IPS-20b (cell line): Measurements from ENCODE around the gene PARP15.
A peak's percentile ranks its signal among the peaks of the same experiment; 100 is the strongest.
"Not testable (repeated sequence)": the region's sequence is repeated elsewhere in the genome, so short reads cannot be mapped to it uniquely, and the experiment has no call there.

ENCODE experiments used
- H3K27ac ChIP-seq: one replicate; pipeline ENCODE4 v1.5.1; 2013; ENCODE audit warnings: low read length
- H3K27me3 ChIP-seq: 2 replicates; pipeline ENCODE4 v1.6.1; 2013; ENCODE audit warnings: mild to moderate bottlenecking, low read length, inconsistent platforms; ENCODE audit not compliant: insufficient read depth
- H3K36me3 ChIP-seq: 2 replicates; pipeline ENCODE4 v1.6.1; 2013; ENCODE audit warnings: low read depth, mild to moderate bottlenecking, inconsistent platforms, low read length, moderate library complexity; ENCODE audit not compliant: insufficient read depth
- H3K4me1 ChIP-seq: 2 replicates; pipeline ENCODE4 v1.6.1; 2013; ENCODE audit warnings: mild to moderate bottlenecking, control low read depth, inconsistent platforms, low read length, moderate library complexity; ENCODE audit not compliant: insufficient read depth
- H3K4me3 ChIP-seq: 2 replicates; pipeline ENCODE4 v1.5.1; 2013; ENCODE audit warnings: mild to moderate bottlenecking, low read length, inconsistent platforms
- H3K9ac ChIP-seq: 2 replicates; pipeline ENCODE4 v1.6.1; 2013; ENCODE audit warnings: low read depth, mild to moderate bottlenecking, inconsistent platforms, low read length, moderate library complexity
- H3K9me3 ChIP-seq: 2 replicates; pipeline ENCODE4 v1.6.1; 2013; ENCODE audit warnings: mild to moderate bottlenecking, low read depth, low read length, inconsistent platforms; ENCODE audit not compliant: insufficient read depth

The PARP15 gene

DNA sequence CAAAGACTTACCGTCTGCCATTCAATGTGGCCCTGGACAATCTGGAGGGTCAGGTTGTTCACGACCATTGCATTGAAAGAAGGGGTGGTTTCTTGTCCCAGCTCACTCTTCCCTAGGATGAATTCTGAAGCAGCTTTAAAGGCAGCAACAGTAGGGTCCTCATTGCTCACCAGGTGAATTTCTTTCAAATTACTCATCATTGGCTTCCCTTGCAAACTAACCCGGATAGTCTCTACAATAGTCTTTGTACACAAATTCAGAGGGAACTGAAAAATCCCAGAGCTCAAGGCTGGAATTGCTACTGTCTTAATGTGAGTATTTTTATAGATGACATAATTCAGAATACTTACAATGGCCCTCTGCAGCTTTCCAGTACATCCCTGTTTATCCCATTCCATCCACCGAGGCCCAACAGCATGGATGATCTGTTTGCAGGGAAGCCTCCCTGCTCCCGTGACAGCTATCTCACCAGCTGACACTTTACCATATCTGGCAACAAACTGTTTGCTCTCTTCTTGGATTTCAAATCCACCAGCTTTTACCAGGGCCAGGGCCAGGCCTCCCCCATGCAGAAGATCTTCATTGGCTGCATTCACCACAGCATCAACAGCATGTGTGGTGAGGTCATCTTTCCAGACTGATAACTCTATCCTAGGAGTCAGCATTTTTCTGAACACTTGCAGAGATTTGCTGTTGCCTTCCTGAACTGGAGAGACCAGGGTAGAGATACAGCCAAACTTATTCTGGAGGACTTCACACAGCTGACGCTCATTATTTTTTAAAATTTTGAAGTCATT, 22.0 kb upstream of the PARP15 start:
- no peaks in the 10 kb centered on the region; the same call in 1 of the 2 replicates for H3K4me1 ChIP-seq
- H3K9me3 ChIP-seq: no peaks in the 10 kb centered on the region
- no peak overlapping the region for H3K4me3 ChIP-seq
- H3K27me3 ChIP-seq: no peaks in the 10 kb centered on the region
- H3K36me3 ChIP-seq: no peaks in the 10 kb centered on the region
- H3K9ac ChIP-seq: no peak overlapping the region
- no peak overlapping the region for H3K27ac ChIP-seq

DNA sequence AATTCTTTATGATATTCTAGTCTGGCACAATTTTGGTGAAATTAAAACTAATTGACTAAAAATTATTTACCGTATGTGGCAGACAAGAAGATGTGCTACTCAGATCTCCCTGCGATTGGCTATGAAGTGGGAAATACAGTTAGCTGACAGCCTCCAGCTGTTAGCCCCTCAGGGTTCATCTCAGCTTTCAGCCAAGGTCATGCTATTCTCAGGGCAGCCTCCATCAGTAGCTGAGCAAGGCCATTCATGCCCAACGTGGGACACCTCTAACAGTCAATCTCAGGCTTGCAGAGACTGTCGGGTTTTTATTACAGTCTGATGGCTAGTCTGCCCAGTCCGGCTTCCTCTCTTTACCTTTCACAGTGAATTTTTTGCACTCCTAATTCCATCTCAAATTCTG, 20.1 kb upstream of the PARP15 start:
- no peaks in the 10 kb centered on the region for H3K9me3 ChIP-seq
- H3K27me3 ChIP-seq: no peaks in the 10 kb centered on the region
- H3K9ac ChIP-seq: no peak overlapping the region
- no peak overlapping the region for H3K4me3 ChIP-seq
- H3K4me1 ChIP-seq: no peaks in the 10 kb centered on the region; the same call in 1 of the 2 replicates
- H3K36me3 ChIP-seq: no peaks in the 10 kb centered on the region
- H3K27ac ChIP-seq: no peak overlapping the region

DNA sequence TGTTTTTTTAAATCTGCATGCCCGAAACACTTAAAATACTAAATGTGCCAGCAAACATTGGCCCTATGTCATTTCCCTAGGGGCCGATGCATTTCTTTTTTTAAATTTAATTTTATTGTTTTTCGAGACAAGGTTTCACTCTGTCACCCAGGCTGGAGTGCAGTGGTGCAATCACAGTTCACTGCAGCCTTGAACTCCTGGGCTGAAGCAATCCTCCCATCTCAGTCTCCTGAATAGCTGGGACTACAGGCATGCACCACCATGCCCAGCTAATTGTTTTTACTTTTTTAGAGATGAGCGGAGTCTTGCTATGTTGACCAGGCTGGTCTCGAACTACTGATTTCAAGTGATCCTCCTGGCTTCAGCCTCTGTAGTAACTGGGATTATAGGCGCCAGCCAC, 18.8 kb upstream of the PARP15 start:
- Histone ChIP-seq H3K27ac (no peak overlapping the region), H3K9me3 (no peaks in the 10 kb centered on the region), H3K9ac (no peak overlapping the region), H3K36me3 (no peaks in the 10 kb centered on the region), H3K4me3 (no peak overlapping the region), H3K27me3 (peaks cover 4% of the 10 kb centered on the region; the same call in 1 of the 2 replicates), H3K4me1 (no peaks in the 10 kb centered on the region; the same call in 1 of the 2 replicates)

DNA sequence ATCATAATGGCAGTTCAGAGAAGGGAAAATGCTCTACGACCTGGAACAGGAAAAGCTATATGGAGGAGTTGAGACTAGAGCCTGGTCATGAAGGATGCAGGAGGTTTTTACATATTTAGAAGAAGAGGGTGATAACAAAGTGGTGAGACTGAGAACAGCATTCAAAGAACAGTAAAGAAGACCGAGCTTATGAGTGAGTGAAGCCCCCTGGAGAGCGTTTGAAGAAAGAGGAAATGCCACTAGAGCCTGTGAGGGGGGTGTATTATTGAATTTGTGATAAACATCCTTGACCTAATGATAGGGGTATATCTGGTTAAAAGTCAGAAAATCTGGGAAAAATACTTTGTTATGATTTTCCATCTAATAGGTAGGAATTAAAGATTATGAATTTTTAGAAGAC, 17.5 kb upstream of the PARP15 start:
- Histone ChIP-seq H3K27ac (no peak overlapping the region), H3K4me1 (peaks cover 2% of the 10 kb centered on the region; the same call in 1 of the 2 replicates), H3K36me3 (no peaks in the 10 kb centered on the region), H3K4me3 (no peak overlapping the region), H3K9ac (no peak overlapping the region), H3K9me3 (no peaks in the 10 kb centered on the region), H3K27me3 (peaks cover 15% of the 10 kb centered on the region; the same call in 1 of the 2 replicates)

DNA sequence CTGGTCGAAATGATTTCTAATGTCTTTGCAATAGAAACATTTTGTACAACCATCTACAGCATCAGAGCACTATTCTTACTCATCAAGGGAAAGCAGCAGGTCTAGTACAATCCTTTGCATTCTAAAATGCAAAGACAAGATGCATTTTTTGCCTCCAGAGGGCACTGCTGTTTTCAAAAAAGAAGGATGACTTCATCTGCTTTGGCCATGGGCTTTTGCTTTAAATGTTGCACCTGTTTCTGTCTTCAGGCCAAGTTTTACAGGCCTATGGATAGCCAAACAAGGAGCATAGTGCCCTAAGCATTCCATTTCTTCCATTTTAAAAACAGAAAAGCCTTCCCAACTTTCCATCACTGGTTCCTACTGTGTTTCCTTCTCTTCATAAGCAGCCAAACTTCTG, 16.8 kb upstream of the PARP15 start:
- H3K9ac ChIP-seq: no peak overlapping the region

DNA sequence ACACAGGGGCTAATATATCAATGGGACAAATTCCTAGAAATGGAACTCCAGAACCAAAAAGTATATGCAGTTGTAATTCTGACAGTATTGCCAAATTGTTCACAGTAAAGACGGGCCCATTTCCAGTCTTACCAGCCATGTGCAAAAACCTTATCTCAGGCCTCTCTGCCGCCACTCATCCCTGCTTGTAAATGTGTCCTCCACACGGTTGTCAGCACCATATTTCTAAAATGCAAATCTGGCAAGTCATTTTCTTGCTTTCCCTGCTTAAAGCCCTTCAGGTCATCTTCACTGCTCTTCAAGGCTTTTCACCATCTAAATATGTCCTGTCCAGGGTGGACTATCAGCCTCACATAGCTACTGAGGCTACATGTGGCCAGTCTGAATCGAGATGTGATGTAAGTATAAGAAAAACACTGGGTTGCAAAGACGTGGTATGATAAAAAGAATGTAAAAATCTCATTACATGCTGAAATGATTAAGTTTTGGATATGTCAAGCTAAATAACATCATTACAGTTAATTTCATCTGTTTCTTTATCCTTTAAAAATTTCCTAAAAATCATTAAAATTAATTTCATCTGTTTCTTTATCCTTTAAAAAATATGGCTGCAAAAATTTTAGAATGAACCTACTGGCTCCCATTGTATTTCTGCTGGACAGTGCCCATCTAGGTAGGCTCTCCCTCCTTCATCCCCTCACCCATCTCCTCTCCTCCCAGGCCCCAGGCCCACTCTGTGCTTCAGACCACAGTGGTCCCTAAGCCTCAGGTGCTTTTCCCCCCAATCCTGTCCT, 14.3 kb upstream of the PARP15 start:
- Histone ChIP-seq H3K36me3 (no peaks in the 10 kb centered on the region), H3K4me1 (peaks cover 4% of the 10 kb centered on the region; the same call in 1 of the 2 replicates), H3K9me3 (no peaks in the 10 kb centered on the region), H3K4me3 (peak overlapping the region; percentile 79; the same call in 1 of the 2 replicates), H3K9ac (no peak overlapping the region), H3K27me3 (peaks cover 19% of the 10 kb centered on the region; the same call in 1 of the 2 replicates), H3K27ac (no peak overlapping the region)

More for the DNA sequence above, 16.8 kb upstream of the PARP15 start:
- Histone ChIP-seq H3K4me1 (peaks cover 4% of the 10 kb centered on the region; the same call in 1 of the 2 replicates), H3K9me3 (no peaks in the 10 kb centered on the region), H3K27ac (no peak overlapping the region), H3K36me3 (no peaks in the 10 kb centered on the region), H3K27me3 (peaks cover 19% of the 10 kb centered on the region; the same call in 1 of the 2 replicates), H3K4me3 (no peak overlapping the region)

DNA sequence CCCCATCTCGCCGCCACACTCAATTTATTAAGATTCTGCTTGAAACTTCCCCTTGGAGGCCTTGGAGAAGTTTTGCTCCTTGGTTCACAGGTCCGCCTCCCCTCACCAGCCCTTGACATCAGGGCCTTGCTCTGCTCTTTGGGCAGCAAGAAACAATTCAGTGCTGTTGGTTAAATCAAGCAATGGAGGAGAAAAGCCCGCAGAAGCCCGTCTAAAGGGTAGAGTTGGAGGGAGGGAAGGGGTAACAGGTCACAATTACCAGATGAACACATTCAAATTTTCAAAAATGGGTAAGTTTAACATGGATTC, 13.8 kb upstream of the PARP15 start:
- peaks cover 19% of the 10 kb centered on the region; the same call in 1 of the 2 replicates for H3K27me3 ChIP-seq
- H3K36me3 ChIP-seq: no peaks in the 10 kb centered on the region
- peak overlapping the region; percentile 71; the same call in 1 of the 2 replicates for H3K9ac ChIP-seq
- H3K4me1 ChIP-seq: peaks cover 4% of the 10 kb centered on the region; the same call in 1 of the 2 replicates
- H3K4me3 ChIP-seq: peak overlapping the region; percentile 79
- no peaks in the 10 kb centered on the region for H3K9me3 ChIP-seq
- H3K27ac ChIP-seq: no peak overlapping the region

DNA sequence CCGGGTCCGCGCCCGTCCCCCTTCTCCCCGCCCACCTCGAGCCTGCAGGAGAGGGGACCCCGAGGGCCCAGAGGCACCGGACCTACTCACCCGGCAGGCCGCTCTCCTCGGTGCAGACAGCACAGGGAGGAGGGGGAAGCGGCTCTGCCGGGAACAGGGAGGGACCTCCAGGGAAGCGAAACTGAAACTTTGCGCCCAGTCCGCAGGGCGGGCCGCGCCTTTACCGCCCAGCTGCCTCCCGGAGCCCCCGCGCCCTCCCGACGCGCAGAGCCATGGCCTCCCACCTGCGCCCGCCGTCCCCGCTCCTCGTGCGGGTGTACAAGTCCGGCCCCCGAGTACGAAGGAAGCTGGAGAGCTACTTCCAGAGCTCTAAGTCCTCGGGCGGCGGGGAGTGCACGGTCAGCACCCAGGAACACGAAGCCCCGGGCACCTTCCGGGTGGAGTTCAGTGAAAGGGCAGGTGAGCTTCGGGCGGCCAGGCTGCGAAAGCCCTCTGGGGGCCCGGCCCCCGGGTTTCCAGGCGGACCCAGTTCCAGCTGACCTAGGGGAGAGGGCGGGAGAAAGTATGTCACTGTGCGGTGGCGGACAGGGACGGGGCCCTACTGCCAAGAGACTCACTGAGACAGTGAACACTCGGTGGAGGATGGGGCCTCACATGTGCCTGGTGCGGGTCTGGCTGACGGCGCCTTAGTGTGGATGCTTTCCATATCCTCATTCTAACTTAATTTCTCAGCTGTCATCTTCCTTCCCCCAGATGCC, 13.1 kb upstream of the PARP15 start, which contains the start of the genes DTX3L and PARP9:
Gene DTX3L (plus strand): TSS at position 184 of the 758 bp plus-strand sequence. CDS start 89 bp downstream, at position 273.
Gene PARP9 (minus strand): TSS at position 146 of the 758 bp plus-strand sequence. CDS start 4,680 bp downstream, outside the sequence.
- Histone ChIP-seq H3K36me3 (no peaks in the 10 kb centered on the region), H3K9ac (peak within 1 kb of the TSS; percentile 71; the same call in 1 of the 2 replicates), H3K9me3 (no peaks in the 10 kb centered on the region), H3K4me1 (peaks cover 4% of the 10 kb centered on the region; the same call in 1 of the 2 replicates), H3K4me3 (peak within 1 kb of the TSS; percentile 79), H3K27ac (no peak within 1 kb of the TSS), H3K27me3 (peaks cover 19% of the 10 kb centered on the region; the same call in 1 of the 2 replicates)

DNA sequence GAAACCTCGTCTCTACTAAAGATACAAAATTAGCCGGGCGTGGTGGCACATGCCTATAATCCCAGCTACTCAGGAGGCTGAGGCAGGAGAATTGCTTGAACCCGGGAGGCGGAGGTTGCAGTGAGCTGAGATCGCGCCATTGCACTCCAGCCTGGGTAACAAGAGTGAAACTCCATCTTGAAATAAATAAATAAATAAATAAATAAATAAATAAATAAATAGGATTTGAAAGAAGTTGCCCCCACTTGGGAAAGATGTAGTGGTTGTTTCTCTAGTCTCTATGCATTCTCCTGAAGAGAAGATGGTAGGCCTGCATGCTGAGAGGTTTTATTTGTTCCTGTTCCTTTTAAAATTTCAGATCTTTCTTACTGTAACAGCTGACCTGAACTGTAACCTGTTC, 9.3 kb upstream of the PARP15 start:
- H3K9ac ChIP-seq, H3K27ac ChIP-seq, H3K4me1 ChIP-seq, H3K36me3 ChIP-seq, H3K9me3 ChIP-seq, H3K4me3 ChIP-seq: not testable (repeated sequence)
- peaks cover 19% of the 10 kb centered on the region; the same call in 1 of the 2 replicates for H3K27me3 ChIP-seq

DNA sequence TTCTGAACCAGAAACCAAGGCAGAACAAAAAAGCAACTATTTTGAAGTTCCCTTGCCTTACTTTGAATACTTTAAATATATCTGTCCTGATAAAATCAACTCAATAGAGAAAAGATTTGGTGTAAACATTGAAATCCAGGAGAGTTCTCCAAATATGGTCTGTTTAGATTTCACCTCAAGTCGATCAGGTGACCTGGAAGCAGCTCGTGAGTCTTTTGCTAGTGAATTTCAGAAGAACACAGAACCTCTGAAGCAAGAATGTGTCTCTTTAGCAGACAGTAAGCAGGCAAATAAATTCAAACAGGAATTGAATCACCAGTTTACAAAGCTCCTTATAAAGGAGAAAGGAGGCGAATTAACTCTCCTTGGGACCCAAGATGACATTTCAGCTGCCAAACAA, 8.7 kb upstream of the PARP15 start:
- H3K4me3 ChIP-seq: no peak overlapping the region
- H3K27ac ChIP-seq: no peak overlapping the region
- peaks cover 7% of the 10 kb centered on the region; the same call in 1 of the 2 replicates for H3K4me1 ChIP-seq
- no peaks in the 10 kb centered on the region for H3K9me3 ChIP-seq
- no peaks in the 10 kb centered on the region for H3K36me3 ChIP-seq
- H3K27me3 ChIP-seq: peaks cover 13% of the 10 kb centered on the region; the same call in 1 of the 2 replicates
- H3K9ac ChIP-seq: no peak overlapping the region; the same call in 1 of the 2 replicates

DNA sequence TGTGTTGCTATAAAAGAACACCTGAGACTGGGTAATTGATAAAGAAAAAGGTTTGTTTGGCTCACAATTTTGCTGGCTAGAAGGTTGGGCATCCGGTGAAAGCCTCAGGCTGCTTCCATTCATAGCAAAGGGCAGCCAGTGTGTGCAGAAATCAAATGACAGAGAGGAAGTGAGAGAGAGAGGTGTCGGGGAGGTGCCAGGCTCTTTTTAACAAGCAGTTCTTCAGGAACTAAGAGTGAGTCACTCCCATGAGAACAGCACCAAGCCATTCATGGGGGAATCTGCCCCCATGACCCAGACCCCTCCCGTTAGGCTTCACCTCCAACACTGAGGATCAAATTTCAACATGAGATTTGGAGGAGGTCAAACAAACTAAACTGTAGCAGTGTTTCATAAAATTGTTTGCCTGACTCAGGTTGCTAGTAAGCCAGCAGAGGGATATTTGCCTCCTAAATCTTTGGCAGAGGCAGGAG, 4.5 kb upstream of the PARP15 start:
- Histone ChIP-seq H3K9ac (no peak overlapping the region), H3K4me1 (peaks cover 7% of the 10 kb centered on the region; the same call in 1 of the 2 replicates), H3K4me3 (no peak overlapping the region), H3K27ac (no peak overlapping the region), H3K27me3 (peaks cover 17% of the 10 kb centered on the region), H3K36me3 (no peaks in the 10 kb centered on the region), H3K9me3 (no peaks in the 10 kb centered on the region)
